Mesendoderm (in vitro differentiated cells): Measurements from ENCODE around the gene SLC5A9. TPM values are rescaled to one million over a fixed set of nuclear protein-coding genes. Genes with fewer than 3 reads are reported as not detected.
A peak's percentile ranks its signal among the peaks of the same experiment; 100 is the strongest.

Experiments
- DNase-seq: peaks from one replicate; pipeline ENCODE4 v3.0.0; 2013
- H2AK5ac ChIP-seq: 2 replicates; pipeline ENCODE4 v1.6.1; 2013; ENCODE audit warnings: low read length, inconsistent platforms
- H2BK120ac ChIP-seq: 2 replicates; pipeline ENCODE4 v1.6.1; 2013; ENCODE audit warnings: low read depth, mild to moderate bottlenecking, low read length, moderate library complexity, mixed read lengths
- H2BK15ac ChIP-seq: replicated peaks from 2 replicates; pipeline ENCODE4 v1.6.1; 2013; ENCODE audit warnings: low read depth, mild to moderate bottlenecking, moderate library complexity
- H2BK5ac ChIP-seq: 2 replicates; pipeline ENCODE4 v1.6.1; 2013; ENCODE audit warnings: low read length, inconsistent platforms
- H3K18ac ChIP-seq: 2 replicates; pipeline ENCODE4 v1.6.1; 2013; ENCODE audit warnings: mild to moderate bottlenecking, low read length, mixed read lengths
- H3K23ac ChIP-seq: one replicate; pipeline ENCODE4 v1.6.1; 2013; ENCODE audit warnings: low read length
- H3K27ac ChIP-seq: 2 replicates; pipeline ENCODE4 v1.5.1; 2013; ENCODE audit warnings: low read depth, mild to moderate bottlenecking, inconsistent platforms, low read length, moderate library complexity
- H3K27me3 ChIP-seq: 2 replicates; pipeline ENCODE4 v1.6.1; 2013; ENCODE audit warnings: low read length, control low read depth, mild to moderate bottlenecking, inconsistent platforms; ENCODE audit not compliant: insufficient read depth, poor library complexity
- H3K36me3 ChIP-seq: 2 replicates; pipeline ENCODE4 v1.6.1; 2013; ENCODE audit warnings: low read length, inconsistent platforms; ENCODE audit not compliant: control insufficient read depth, insufficient read depth
- H3K4ac ChIP-seq: one replicate; pipeline ENCODE4 v1.6.1; 2013; ENCODE audit warnings: low read depth, mild to moderate bottlenecking, low read length, moderate library complexity
- H3K4me1 ChIP-seq: 2 replicates; pipeline ENCODE4 v1.6.1; 2013; ENCODE audit warnings: low read depth, low read length, inconsistent platforms; ENCODE audit not compliant: control insufficient read depth
- H3K4me2 ChIP-seq: 2 replicates; pipeline ENCODE4 v1.6.1; 2013; ENCODE audit warnings: low read length
- H3K4me3 ChIP-seq: 2 replicates; pipeline ENCODE4 v1.5.1; 2013; ENCODE audit warnings: mild to moderate bottlenecking, low read length
- H3K56ac ChIP-seq: one replicate; pipeline ENCODE4 v1.6.1; 2013; ENCODE audit warnings: low read length
- H3K79me1 ChIP-seq: 2 replicates; pipeline ENCODE4 v1.6.1; 2013; ENCODE audit warnings: low read length, inconsistent platforms
- H3K79me2 ChIP-seq: 2 replicates; pipeline ENCODE4 v1.6.1; 2013; ENCODE audit warnings: mild to moderate bottlenecking, low read length; ENCODE audit not compliant: control insufficient read depth, insufficient read depth
- H3K9ac ChIP-seq: 2 replicates; pipeline ENCODE4 v1.6.1; 2013; ENCODE audit warnings: low read length, inconsistent platforms
- H4K5ac ChIP-seq: one replicate; pipeline ENCODE4 v1.6.1; 2013; ENCODE audit warnings: low read length
- H4K8ac ChIP-seq: one replicate; pipeline ENCODE4 v1.6.1; 2013; ENCODE audit warnings: low read depth, mild to moderate bottlenecking, control low read depth, low read length, moderate library complexity
- WGBS: extraction: QIAGEN DNeasy Blood & Tissue Kit; methylation state at CpG from one replicate; pipeline ENCODE4 v1.1.7; 2013; ENCODE audit warnings: low lambda C conversion rate, missing lambda C conversion rate; ENCODE audit not compliant: insufficient coverage; ENCODE audit errors: extremely low coverage; 5-methylcytosine and 5-hydroxymethylcytosine counted together
- polyA plus RNA-seq, 2 experiments: library from polyadenylated mRNA; stranded (reverse); fragments of 200-250 nt; gene quantifications; one replicate each; pipeline ENCODE4 v1.2.3, GENCODE V29; 2013

The SLC5A9 gene
- 1.2 TPM for polyA plus RNA-seq (2013, experiment 1 of 2)
- 1.0 TPM for polyA plus RNA-seq (2013, experiment 2 of 2)

DNA sequence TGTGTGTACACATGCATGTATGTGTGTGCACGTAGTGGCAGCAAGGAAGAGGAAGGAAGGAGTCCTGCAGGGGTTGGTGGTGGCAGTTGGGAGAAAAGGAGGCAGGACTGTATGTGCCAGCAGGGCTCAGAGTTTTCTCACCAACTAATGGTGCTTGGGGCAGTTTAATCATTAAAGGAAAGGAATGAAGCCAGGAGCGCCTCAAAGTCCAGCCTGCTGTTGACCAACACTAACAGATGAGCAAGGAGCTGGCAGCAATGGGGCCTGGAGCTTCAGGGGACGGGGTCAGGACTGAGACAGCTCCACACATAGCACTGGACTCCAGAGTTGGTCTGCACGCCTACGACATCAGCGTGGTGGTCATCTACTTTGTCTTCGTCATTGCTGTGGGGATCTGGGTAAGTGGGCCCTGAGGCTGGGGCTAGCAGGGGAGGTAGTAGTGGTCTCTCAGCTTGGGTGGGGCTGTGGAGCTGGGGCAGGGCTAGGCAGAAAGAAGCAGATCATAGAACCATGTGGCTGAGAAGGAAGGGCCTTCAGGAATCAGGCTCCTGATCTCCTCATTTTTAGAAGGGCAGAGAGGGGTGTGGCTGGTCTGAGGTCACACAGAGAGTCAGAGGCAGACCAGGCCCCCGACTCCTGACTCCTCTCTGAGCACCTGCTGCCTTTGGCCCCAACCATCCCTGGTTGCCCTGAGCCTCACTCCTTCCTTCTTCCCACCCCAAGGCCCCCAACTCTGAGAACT lies at the start of gene SLC5A9:
Gene SLC5A9 (plus strand): TSS at position 216 of the 742 bp plus-strand sequence. CDS start 21 bp downstream, at position 237.
- no peak within 1 kb of the TSS for H3K4me2 ChIP-seq
- no peak within 1 kb of the TSS for H4K8ac ChIP-seq
- H3K4me1 ChIP-seq: no peaks in the 10 kb centered on the region
- H3K18ac ChIP-seq: peak within 1 kb of the TSS; percentile 11
- no peak within 1 kb of the TSS for H3K23ac ChIP-seq
- no peak within 1 kb of the TSS for H3K4me3 ChIP-seq
- H3K79me1 ChIP-seq: no peaks in the 10 kb centered on the region
- no peak within 1 kb of the TSS for H4K5ac ChIP-seq
- H3K79me2 ChIP-seq: no peaks in the 10 kb centered on the region
- WGBS: no CpG with 5 or more reads among the region's 8 CpGs
- peak within 1 kb of the TSS; percentile 33 for H2BK5ac ChIP-seq
- DNase-seq: no peak
- no peak within 1 kb of the TSS for H3K9ac ChIP-seq
- H3K27ac ChIP-seq: no peak within 1 kb of the TSS
- H3K36me3 ChIP-seq: no peaks in the 10 kb centered on the region
- H3K4ac ChIP-seq: peak within 1 kb of the TSS; percentile 22
- H2BK120ac ChIP-seq: no peak within 1 kb of the TSS
- H2AK5ac ChIP-seq: peak within 1 kb of the TSS; percentile 53
- no peak within 1 kb of the TSS for H2BK15ac ChIP-seq
- H3K27me3 ChIP-seq: no peaks in the 10 kb centered on the region
- H3K56ac ChIP-seq: peak within 1 kb of the TSS; percentile 36

- no peak overlapping the region for H2BK120ac ChIP-seq
- H3K56ac ChIP-seq: no peak overlapping the region
- no peak overlapping the region for H3K23ac ChIP-seq
- no peak overlapping the region for H4K8ac ChIP-seq
- no peaks in the 10 kb centered on the region for H3K4me1 ChIP-seq
- no peaks in the 10 kb centered on the region for H3K79me1 ChIP-seq
- no peak for DNase-seq
- H3K4me3 ChIP-seq: no peak overlapping the region
- H3K27ac ChIP-seq: no peak overlapping the region
- no peak overlapping the region for H4K5ac ChIP-seq
- no peaks in the 10 kb centered on the region for H3K36me3 ChIP-seq
- no peak overlapping the region for H2BK5ac ChIP-seq
- H2AK5ac ChIP-seq: no peak overlapping the region
- no peaks in the 10 kb centered on the region for H3K79me2 ChIP-seq
- H3K4me2 ChIP-seq: no peak overlapping the region
- no peak overlapping the region for H3K9ac ChIP-seq
- H3K4ac ChIP-seq: no peak overlapping the region
- no peak overlapping the region for H3K18ac ChIP-seq
- H2BK15ac ChIP-seq: no peak overlapping the region
- H3K27me3 ChIP-seq: no peaks in the 10 kb centered on the region
Observed at GRCh38 chr1:48175116-48175515, 47.4 kb upstream of the SLC5A9 start.

GRCh38 chr1:48177257-48177656 lies 45.3 kb upstream of the SLC5A9 start:
- Histone ChIP-seq H2BK120ac (no peak overlapping the region), H3K79me2 (no peaks in the 10 kb centered on the region), H3K36me3 (no peaks in the 10 kb centered on the region), H3K9ac (no peak overlapping the region), H3K27ac (no peak overlapping the region), H3K56ac (no peak overlapping the region), H3K79me1 (no peaks in the 10 kb centered on the region), H2BK5ac (no peak overlapping the region), H3K4me2 (no peak overlapping the region), H3K4ac (no peak overlapping the region), H3K18ac (no peak overlapping the region), H3K4me1 (no peaks in the 10 kb centered on the region), H2AK5ac (no peak overlapping the region), H3K4me3 (no peak overlapping the region), H2BK15ac (no peak overlapping the region), H4K5ac (no peak overlapping the region), H4K8ac (no peak overlapping the region), H3K23ac (no peak overlapping the region), H3K27me3 (no peaks in the 10 kb centered on the region)
- peak; percentile 6 for DNase-seq
- no CpG with 5 or more reads among the region's 4 CpGs for WGBS

DNA sequence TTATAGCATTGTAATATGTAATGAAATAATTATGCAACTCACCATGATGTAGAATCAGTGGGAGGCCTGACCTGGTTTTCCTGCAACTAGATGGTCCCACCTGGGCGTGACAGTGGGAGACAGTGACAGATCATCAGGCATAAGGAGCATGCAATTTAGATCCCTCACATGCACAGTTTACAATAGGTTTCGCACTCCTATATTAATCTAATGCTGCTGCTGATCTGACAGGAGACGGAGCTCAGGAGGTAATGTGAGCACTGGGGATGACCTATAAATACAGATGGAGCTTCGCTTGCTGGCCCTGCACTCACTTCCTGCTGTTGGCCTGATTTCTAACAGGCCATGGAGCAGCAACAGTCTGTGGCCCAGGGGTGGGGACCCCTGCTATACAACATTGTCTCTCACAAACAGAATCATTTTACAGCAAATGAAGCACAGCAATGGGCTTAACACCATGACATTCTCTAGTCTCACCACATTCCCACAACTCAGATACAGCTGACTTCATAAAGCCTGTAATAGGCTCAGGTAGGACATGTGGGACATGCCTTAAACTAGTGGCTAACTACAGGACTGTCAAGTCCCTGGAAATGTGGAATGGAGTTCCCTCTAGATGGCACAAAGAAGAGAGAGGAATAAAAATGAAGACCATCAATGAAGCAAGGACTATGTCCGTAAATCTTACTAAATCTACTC lies 40.7 kb upstream of the SLC5A9 start:
- Histone ChIP-seq H2AK5ac (no peak overlapping the region), H2BK15ac (no peak overlapping the region), H3K36me3 (no peaks in the 10 kb centered on the region), H3K56ac (no peak overlapping the region), H3K23ac (no peak overlapping the region), H3K4me2 (no peak overlapping the region), H3K4me1 (no peaks in the 10 kb centered on the region), H3K79me1 (no peaks in the 10 kb centered on the region), H3K18ac (no peak overlapping the region), H3K4me3 (no peak overlapping the region), H3K27me3 (no peaks in the 10 kb centered on the region), H4K5ac (no peak overlapping the region), H2BK120ac (no peak overlapping the region), H4K8ac (no peak overlapping the region), H3K79me2 (no peaks in the 10 kb centered on the region), H3K4ac (no peak overlapping the region), H2BK5ac (no peak overlapping the region), H3K9ac (no peak overlapping the region), H3K27ac (no peak overlapping the region)
- no peak for DNase-seq
- no CpG with 5 or more reads among the region's 5 CpGs for WGBS

GRCh38 chr1:48182439-48182838 lies 40.1 kb upstream of the SLC5A9 start:
- Histone ChIP-seq H3K27me3 (no peaks in the 10 kb centered on the region), H2BK5ac (no peak overlapping the region), H3K9ac (no peak overlapping the region), H3K18ac (no peak overlapping the region), H3K27ac (no peak overlapping the region), H2AK5ac (no peak overlapping the region), H3K4me3 (no peak overlapping the region), H3K79me1 (no peaks in the 10 kb centered on the region), H3K23ac (no peak overlapping the region), H3K4ac (no peak overlapping the region), H4K5ac (no peak overlapping the region), H3K36me3 (no peaks in the 10 kb centered on the region), H3K79me2 (no peaks in the 10 kb centered on the region), H2BK120ac (no peak overlapping the region), H3K4me1 (no peaks in the 10 kb centered on the region), H3K56ac (no peak overlapping the region), H4K8ac (no peak overlapping the region), H2BK15ac (no peak overlapping the region), H3K4me2 (no peak overlapping the region)
- no CpG with 5 or more reads among the region's 2 CpGs for WGBS
- no peak for DNase-seq
